DMS 273 (cell line): Measurements from ENCODE around the gene SPRED2.

Experiments used
- DNase-seq: peaks from one replicate; lab custom pipeline; 2025; ENCODE audit not compliant: unreplicated experiment; lab: John Stamatoyannopoulos, UW

The SPRED2 gene

GRCh38 chr2:65281627-65282351 lies 150.6 kb downstream of the SPRED2 start:
- peak; percentile 54 for DNase-seq

- DNase-seq, result no peak
These were observed 152.6 kb downstream of the SPRED2 start for GRCh38 chr2:65279756-65280155.

- no peak for DNase-seq
These were observed 153.8 kb downstream of the SPRED2 start for GRCh38 chr2:65278531-65278981.

GRCh38 chr2:65277791-65278483 lies 154.5 kb downstream of the SPRED2 start:
- no peak for DNase-seq

GRCh38 chr2:65277118-65277517 lies 155.3 kb downstream of the SPRED2 start:
- DNase-seq, result no peak

GRCh38 chr2:65276609-65277008 lies 155.8 kb downstream of the SPRED2 start:
- DNase-seq, result no peak

- no peak for DNase-seq
These were observed 157.1 kb downstream of the SPRED2 start for GRCh38 chr2:65275141-65275915.

GRCh38 chr2:65273344-65273743 lies 159.1 kb downstream of the SPRED2 start:
- DNase-seq, result no peak

- no peak for DNase-seq
These were observed 163.4 kb downstream of the SPRED2 start for GRCh38 chr2:65268957-65269356.

GRCh38 chr2:65267008-65267407 lies 165.4 kb downstream of the SPRED2 start:
- no peak for DNase-seq

- no peak for DNase-seq
These were observed 166.7 kb downstream of the SPRED2 start for GRCh38 chr2:65265671-65266045.

GRCh38 chr2:65264821-65265670 lies 167.4 kb downstream of the SPRED2 start:
- DNase-seq, result peak; percentile 78

GRCh38 chr2:65263986-65264385 lies 168.4 kb downstream of the SPRED2 start:
- no peak for DNase-seq

- no peak for DNase-seq
These were observed 169.1 kb downstream of the SPRED2 start for GRCh38 chr2:65263262-65263661.

GRCh38 chr2:65261676-65262075 lies 170.7 kb downstream of the SPRED2 start:
- no peak for DNase-seq
